HG02623 (cell line): ENCODE measurements around the gene GLT8D2.

Source experiments
- ATAC-seq: cut with Tn5 transposase; IDR thresholded peaks from one replicate; pipeline ENCODE4 v1.9.1; 2021; ENCODE audit warnings: moderate library complexity; ENCODE audit not compliant: unreplicated experiment

GLT8D2 gene

GRCh38 chr12:104003596-104003995 is 46.4 kb downstream of the GLT8D2 start:
- ATAC-seq, result no peak

- no peak for ATAC-seq
Observed at GRCh38 chr12:104002686-104003085, 47.3 kb downstream of the GLT8D2 start.

GRCh38 chr12:104000807-104001434 is 49.1 kb downstream of the GLT8D2 start:
- ATAC-seq, result no peak

- ATAC-seq, result no peak
Observed at GRCh38 chr12:103998976-103999375, 51.0 kb downstream of the GLT8D2 start.

- no peak for ATAC-seq
Observed at GRCh38 chr12:103997286-103997900, 52.6 kb downstream of the GLT8D2 start.

GRCh38 chr12:103996595-103996994 is 53.4 kb downstream of the GLT8D2 start:
- no peak for ATAC-seq

GRCh38 chr12:103994235-103994634 is 55.8 kb downstream of the GLT8D2 start:
- ATAC-seq, result no peak

- no peak for ATAC-seq
Observed at GRCh38 chr12:103986829-103987228, 63.2 kb downstream of the GLT8D2 start.

GRCh38 chr12:103978384-103978982 is 71.5 kb downstream of the GLT8D2 start:
- ATAC-seq, result no peak

GRCh38 chr12:103975368-103975767 is 74.6 kb downstream of the GLT8D2 start:
- ATAC-seq, result no peak

GRCh38 chr12:103973909-103974308 is 76.1 kb downstream of the GLT8D2 start:
- ATAC-seq, result no peak

- ATAC-seq, result no peak
Observed at GRCh38 chr12:103969391-103969790, 80.6 kb downstream of the GLT8D2 start.

GRCh38 chr12:103966736-103967135 is 83.3 kb downstream of the GLT8D2 start:
- no peak for ATAC-seq

- ATAC-seq, result peak; percentile 84
Observed at GRCh38 chr12:103965590-103966504, 84.1 kb downstream of the GLT8D2 start, which contains the start of gene TDG. Gene TDG (plus strand): TSS chr12:103965872. CDS start chr12:103966038, 166 bp downstream.

GRCh38 chr12:103965255-103965589 is 84.8 kb downstream of the GLT8D2 start:
- no peak for ATAC-seq

- ATAC-seq, result no peak
Observed at GRCh38 chr12:103964805-103965204, 85.2 kb downstream of the GLT8D2 start.

- no peak for ATAC-seq
Observed at GRCh38 chr12:103962493-103962892, 87.5 kb downstream of the GLT8D2 start.

- no peak for ATAC-seq
Observed at GRCh38 chr12:103960616-103961227, 89.3 kb downstream of the GLT8D2 start.

GRCh38 chr12:103958621-103959020 is 91.4 kb downstream of the GLT8D2 start:
- ATAC-seq, result no peak

- no peak for ATAC-seq
Observed at GRCh38 chr12:103957865-103958388, 92.1 kb downstream of the GLT8D2 start.
